AG20443 (cell line): ENCODE measurements around the gene CMTM4.
"Not testable (repeated sequence)": the region's sequence is repeated elsewhere in the genome, so short reads cannot be mapped to it uniquely, and the experiment has no call there.

ENCODE experiments used
- DNase-seq: peaks from one replicate; pipeline ENCODE4 v3.0.0; 2012; ENCODE audit warnings: low spot score, mixed read lengths

CMTM4 gene

GRCh38 chr16:66592814-66593213, 103.7 kb downstream of the CMTM4 start:
- DNase-seq, result no peak

GRCh38 chr16:66592241-66592640, 104.3 kb downstream of the CMTM4 start:
- no peak for DNase-seq

DNA sequence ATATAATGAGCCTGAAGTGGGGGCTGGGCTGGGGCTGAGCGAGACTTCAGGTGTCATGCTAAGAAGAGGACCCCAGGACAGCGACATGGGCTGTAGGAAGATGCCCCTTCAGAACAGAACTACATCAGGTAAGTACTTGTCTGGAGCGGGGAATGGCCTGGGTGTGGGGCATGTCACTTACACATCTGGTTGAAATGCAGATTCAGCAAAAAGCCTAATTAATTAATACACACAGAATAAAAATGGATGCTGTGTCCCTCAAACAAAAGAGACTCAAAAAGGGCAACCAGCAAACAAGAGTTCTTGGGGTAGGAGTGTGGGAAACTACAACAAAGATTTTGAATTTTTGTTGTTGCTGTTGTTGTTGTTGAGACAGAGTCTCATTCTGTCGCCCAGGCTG, 105.5 kb downstream of the CMTM4 start:
- no peak for DNase-seq

- DNase-seq, result no peak
Measured at GRCh38 chr16:66590322-66590721, 106.2 kb downstream of the CMTM4 start.

DNA sequence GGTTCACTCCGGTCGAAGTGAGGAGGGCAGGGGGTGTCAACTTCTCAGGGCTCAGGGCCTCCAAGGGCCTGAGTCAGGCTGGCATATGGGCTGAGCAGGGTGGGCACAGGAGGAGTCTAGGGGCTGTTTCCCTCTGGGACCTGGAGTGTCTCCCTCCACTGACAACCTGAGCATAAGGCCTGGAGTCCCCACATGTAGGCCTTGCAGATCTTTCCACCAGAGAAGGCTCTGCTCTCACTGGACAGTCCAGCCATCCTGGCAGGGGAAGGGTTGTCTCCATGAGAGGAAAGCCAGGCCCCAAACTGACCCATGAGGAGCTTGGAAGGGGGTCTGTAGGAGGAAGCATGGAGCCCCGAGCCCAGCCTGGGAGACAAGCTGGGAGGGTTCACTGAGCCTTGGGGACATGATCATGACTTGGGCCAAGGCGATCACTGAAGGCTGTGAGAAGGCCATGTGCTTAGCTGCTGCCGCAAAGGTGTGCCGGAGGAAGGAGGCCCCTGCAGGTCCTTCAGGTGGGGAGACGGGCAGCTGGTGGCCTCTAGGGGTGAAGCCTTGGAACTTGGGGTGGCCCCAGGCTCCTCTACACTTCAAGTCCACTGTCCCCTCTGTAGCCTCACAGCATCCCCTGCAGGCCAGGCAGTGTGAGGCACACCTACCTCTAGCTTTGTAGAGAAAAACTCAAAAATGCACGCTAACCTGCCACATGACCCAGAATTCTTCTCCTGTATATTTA, 107.4 kb downstream of the CMTM4 start:
- DNase-seq, result peak; percentile 46

GRCh38 chr16:66587881-66588600, 108.5 kb downstream of the CMTM4 start:
- DNase-seq, result no peak

- no peak for DNase-seq
Measured at GRCh38 chr16:66585481-66586239, 110.9 kb downstream of the CMTM4 start.

DNA sequence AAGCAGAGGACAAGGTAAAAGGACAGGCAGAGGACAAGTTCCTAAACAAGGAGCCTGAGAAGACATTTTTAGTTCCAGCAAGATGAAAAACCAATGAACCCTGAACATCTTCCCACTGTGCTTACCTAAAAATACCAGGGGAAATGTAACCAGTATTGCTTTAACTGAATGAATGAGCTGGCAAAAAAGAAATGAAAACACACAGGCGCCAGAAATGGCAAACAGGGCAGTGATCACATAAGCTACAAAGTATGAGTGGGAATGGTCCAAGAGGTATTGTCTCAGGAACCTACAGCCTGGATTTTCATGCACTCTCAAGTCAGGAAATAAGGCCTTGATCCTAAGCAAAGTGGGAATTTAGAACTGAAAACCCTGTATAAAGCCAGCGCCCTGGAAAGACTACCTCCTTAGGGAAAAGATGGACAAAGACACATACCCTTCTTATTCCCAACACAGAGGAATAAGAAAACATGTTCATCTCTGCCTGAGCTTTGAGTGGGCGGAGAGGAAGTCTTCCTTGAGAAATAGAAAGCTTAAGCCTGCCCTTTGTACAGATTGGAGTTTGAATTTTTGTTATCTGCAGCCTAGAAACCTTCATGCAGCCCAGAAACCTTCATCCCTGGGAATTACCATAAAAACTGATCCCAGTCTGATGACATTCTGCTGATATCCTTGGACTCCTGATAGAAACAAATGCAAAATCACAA, 115.1 kb downstream of the CMTM4 start:
- DNase-seq, result no peak

- peak; percentile 77 for DNase-seq
Measured at GRCh38 chr16:66580605-66581209, 115.8 kb downstream of the CMTM4 start.

GRCh38 chr16:66578651-66579531, 117.7 kb downstream of the CMTM4 start, which contains the start of gene CMTM2:
Gene CMTM2 (plus strand): TSS chr16:66579463. CDS start chr16:66579608, 145 bp downstream.
- peak; percentile 28 for DNase-seq

DNA sequence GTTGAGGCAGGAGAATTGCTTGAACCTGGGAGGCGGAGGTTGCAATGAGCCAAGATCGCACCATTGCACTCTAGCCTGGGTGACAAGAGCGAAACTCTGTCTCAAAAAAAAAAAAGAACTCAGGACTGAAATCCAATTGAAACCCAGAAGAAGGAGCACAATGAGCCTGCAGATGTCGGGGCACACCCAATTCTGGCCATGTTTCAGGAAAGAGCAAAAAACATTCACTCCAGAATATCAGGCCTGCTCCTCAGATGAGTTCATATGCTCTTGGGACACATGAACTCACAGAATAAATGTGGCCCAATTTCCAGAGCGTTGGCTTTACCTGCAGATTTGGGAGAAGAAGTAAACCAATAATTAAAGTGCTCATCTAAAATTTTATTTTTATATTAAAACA, 120.2 kb downstream of the CMTM4 start:
- DNase-seq, result peak; percentile 50

GRCh38 chr16:66575060-66575459, 121.5 kb downstream of the CMTM4 start:
- no peak for DNase-seq

DNA sequence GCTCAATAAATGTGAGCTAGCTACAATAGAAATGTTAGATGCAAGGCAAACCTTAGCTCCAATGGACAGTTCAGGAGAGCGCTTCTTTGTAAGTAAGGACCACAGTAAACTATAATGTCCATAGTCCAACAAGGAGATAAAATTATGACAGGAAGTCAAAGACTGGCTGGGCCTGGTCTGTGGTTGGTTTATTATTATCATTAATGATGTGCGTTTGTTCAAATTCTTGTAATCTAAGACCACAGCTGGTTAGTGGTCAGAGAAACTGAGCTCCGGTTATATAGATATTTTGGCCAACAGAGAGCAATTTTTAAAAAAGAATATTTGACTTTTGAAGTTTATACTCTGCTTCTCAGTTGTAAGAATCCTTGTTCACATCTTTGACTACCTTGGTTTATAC, 122.0 kb downstream of the CMTM4 start:
- no peak for DNase-seq

DNA sequence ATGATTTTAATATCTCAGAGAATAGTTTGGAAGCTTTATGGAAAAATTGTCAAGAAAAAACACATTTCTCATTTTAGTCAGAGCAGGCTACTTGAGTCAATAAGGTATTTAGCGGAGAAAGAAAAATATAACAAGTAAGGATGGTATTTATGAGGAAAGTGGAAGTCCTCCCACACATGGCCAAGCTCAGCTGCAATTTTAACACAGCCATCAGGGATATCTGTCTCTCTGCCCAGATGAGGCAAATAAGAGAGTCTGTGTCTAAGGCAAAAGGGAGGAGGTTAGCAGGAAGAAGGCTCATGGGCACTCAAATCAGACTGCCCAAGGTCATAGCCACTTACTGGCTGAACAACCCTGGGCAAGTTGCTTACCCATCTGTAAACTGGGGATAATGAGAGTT, 122.5 kb downstream of the CMTM4 start:
- DNase-seq, result no peak

GRCh38 chr16:66572356-66572755, 124.2 kb downstream of the CMTM4 start:
- no peak for DNase-seq

- peak; percentile 39 for DNase-seq
Measured at GRCh38 chr16:66569827-66570405, 126.6 kb downstream of the CMTM4 start.

- no peak for DNase-seq
Measured at GRCh38 chr16:66569131-66569530, 127.4 kb downstream of the CMTM4 start.

DNA sequence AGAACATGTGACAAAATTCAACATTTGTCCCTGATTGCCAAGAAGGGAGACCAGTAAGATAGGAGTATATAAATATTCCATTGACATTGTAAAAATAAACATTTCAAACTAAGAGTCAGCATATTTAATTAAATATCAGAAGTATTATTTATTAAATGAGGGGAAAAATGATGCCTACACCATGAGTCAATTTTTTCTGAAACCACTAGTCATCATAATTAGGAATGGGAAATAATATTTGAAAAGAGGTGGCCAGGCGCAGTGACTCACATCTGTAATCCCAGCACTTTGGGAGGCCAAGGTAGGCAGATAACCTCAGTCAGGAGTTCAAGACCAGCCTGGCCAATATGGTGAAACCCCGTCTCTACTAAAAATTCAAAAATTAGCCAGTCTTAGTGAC, 128.2 kb downstream of the CMTM4 start:
- DNase-seq, result no peak

GRCh38 chr16:66567270-66567669, 129.3 kb downstream of the CMTM4 start:
- DNase-seq, result not testable (repeated sequence)
